ENCODE data around the gene NCOA6. TPM values are rescaled to one million over a fixed set of nuclear protein-coding genes. Genes with fewer than 3 reads are reported as not detected.
A peak's percentile ranks its signal among the peaks of the same experiment; 100 is the strongest.

NCOA6 gene
- total RNA-seq, 2 experiments from 2014 or later, result 14.6 to 16.3 TPM

DNA sequence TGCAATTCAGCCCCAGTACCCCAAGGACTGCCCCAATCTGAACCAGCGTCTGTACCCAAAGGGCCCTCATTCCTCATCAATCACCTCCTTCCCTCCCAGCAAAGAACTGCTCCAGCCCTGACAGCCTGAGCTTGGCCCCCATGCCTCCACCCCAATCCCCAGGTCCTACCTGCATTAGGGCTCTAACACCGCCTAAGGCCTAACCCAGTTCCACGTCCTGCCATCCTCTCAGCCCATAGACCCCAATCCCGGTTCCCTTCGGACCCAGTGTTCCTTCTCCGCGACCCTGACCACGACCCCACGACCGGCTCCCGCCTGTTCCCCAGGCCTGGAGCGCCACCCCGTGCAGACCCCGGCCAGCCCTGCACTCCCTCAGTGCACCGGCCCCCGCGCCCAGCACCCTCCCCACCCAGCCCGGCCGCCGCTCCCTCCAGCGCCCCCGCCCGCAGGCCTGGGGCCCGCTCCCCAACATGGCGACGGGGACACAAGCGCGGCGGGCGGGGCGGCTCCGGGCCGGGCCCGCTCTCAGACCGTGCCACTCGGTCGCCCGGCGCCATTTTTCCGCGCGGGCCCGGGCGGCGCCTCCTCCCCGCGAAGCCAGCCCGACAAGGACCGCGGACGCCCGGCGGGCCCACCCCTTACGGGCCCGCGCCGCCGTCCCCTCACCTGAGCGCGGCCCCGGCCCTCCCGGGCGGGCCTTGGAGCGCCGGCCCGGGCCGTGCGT is 483 bp downstream of the NCOA6 start:
- Mint-ChIP-seq H3K9me3 (no peaks in the 10 kb centered on the region), H3K36me3 (ENCODE audit: low read depth) (peaks cover 19% of the 10 kb centered on the region), H3K27ac (peak overlapping the region; percentile 92), H3K4me3 (peak overlapping the region; percentile 99), H3K4me1 (ENCODE audit: low read depth) (peaks cover 52% of the 10 kb centered on the region), H3K27me3 (no peaks in the 10 kb centered on the region)
- H3K27me3 ChIP-seq (ENCODE audit: control insufficient read depth in 1 of 2, insufficient read depth in 2 of 2, low read length in 2 of 2), result no peaks in the 10 kb centered on the region
- POLR2A ChIA-PET, result interaction anchor here (0.7 to 1.4 kb wide), 7 partner anchors 12 to 713 kb away, joined by 3 to 7 read pairs (median 3); partner anchors contain the start of genes EDEM2, EIF2S2, MMP24OS and PIGU
- H3K4me1 ChIP-seq (ENCODE audit: insufficient read depth, low read length), result peaks cover 42% of the 10 kb centered on the region
- H3K36me3 ChIP-seq (ENCODE audit: insufficient read depth, low read length), result no peaks in the 10 kb centered on the region
- peak overlapping the region; percentile 35 to 66 for H3K27ac ChIP-seq (ENCODE audit: low read depth in 1 of 2, low read length in 2 of 2)
- DNase-seq, result peak; percentile 40 to 86 (median 60)
- TF ChIP-seq, protein P1, sequence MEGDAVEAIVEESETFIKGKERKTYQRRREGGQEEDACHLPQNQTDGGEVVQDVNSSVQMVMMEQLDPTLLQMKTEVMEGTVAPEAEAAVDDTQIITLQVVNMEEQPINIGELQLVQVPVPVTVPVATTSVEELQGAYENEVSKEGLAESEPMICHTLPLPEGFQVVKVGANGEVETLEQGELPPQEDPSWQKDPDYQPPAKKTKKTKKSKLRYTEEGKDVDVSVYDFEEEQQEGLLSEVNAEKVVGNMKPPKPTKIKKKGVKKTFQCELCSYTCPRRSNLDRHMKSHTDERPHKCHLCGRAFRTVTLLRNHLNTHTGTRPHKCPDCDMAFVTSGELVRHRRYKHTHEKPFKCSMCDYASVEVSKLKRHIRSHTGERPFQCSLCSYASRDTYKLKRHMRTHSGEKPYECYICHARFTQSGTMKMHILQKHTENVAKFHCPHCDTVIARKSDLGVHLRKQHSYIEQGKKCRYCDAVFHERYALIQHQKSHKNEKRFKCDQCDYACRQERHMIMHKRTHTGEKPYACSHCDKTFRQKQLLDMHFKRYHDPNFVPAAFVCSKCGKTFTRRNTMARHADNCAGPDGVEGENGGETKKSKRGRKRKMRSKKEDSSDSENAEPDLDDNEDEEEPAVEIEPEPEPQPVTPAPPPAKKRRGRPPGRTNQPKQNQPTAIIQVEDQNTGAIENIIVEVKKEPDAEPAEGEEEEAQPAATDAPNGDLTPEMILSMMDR (IDR thresholded peaks at IDR 0.05), result no peak
- H3K9me3 ChIP-seq (ENCODE audit: control insufficient read depth in 1 of 2, insufficient read depth in 1 of 2, low read length in 2 of 2), result no peaks in the 10 kb centered on the region
- CTCF ChIA-PET, result interaction anchor here (1.0 to 1.1 kb wide), 2 partner anchors 55 to 131 kb away, joined by 3 to 4 read pairs; partner anchors contain the start of genes GSS and MYH7B
- H3K4me3 ChIP-seq (ENCODE audit: low read length), result peak overlapping the region; percentile 70
- ATAC-seq (ENCODE audit: poor library complexity), result peak; percentile 81
- intact Hi-C loops (cut with DNase I, micrococcal nuclease), result loop anchor here (1.0 to 5.0 kb wide), 7 partner anchors 48 to 523 kb away; partner anchors contain the start of genes GSS (in 2 of the 2), MYH7B (in 2 of the 2), AHCY (in 1 of the 2) and GGT7 (in 1 of the 2)

DNA sequence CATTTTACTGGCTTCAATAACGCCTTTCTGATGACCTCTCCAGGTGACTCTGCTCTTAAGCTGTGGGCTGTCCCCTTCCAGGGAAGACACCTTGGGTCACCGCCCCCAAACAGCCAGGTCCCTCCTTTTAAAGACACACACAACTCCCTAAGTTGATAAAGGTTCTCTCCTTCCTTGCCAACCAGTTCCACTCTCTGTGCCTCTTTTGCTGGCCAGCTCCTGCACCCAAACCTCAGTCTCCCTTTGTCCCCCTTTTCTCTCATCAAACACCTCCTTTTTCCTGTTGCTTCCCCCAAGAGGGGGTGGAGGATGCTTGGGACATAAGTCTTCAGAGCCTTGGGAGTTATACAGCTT is 1.0 kb downstream of the NCOA6 start:
- POLR2A ChIA-PET, result interaction anchor here (0.7 to 1.4 kb wide), 7 partner anchors 12 to 712 kb away, joined by 3 to 7 read pairs (median 3); partner anchors contain the start of genes EDEM2, EIF2S2, MMP24OS and PIGU

DNA sequence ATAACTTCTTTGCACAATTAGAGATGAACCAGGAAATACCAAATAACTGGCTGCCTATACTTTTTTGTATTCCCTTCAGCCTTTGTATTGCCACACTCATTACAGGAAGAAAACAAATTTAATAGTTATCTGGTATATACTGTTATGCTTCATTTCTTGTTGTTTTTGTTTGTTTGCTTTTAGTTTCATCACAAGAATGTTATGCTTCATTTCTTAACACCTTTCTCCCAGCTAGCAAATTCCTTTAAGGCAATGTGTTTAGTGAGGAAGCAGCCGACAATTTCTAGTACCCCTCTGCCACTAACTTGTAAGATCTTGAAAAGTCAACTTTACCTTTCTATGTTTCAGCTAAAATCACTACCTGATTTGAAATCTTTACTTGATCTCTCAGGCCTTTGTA is 1.4 kb downstream of the NCOA6 start:
- ChIA-PET CTCF (interaction anchor here (0.6 to 1.1 kb wide), 4 partner anchors 54 to 195 kb away, joined by 3 to 4 read pairs (median 4); partner anchors contain the start of genes GSS and MYH7B), POLR2A (interaction anchor here (0.7 to 1.4 kb wide), 5 partner anchors 12 to 454 kb away, joined by 3 to 7 read pairs (median 3); partner anchors contain the start of genes EDEM2 and MMP24OS)
- Histone ChIP-seq H3K36me3 (ENCODE audit: insufficient read depth, low read length) (no peaks in the 10 kb centered on the region), H3K4me3 (ENCODE audit: low read length) (peak overlapping the region; percentile 70), H3K4me1 (ENCODE audit: insufficient read depth, low read length) (peaks cover 44% of the 10 kb centered on the region), H3K27me3 (ENCODE audit: control insufficient read depth in 1 of 2, insufficient read depth in 2 of 2, low read length in 2 of 2) (no peaks in the 10 kb centered on the region), H3K27ac (ENCODE audit: low read depth in 1 of 2, low read length in 2 of 2) (no peak overlapping the region), H3K9me3 (ENCODE audit: control insufficient read depth in 1 of 2, insufficient read depth in 1 of 2, low read length in 2 of 2) (no peaks in the 10 kb centered on the region)
- Mint-ChIP-seq H3K4me3 (peak overlapping the region; percentile 99), H3K4me1 (ENCODE audit: low read depth) (peaks cover 61% of the 10 kb centered on the region), H3K27me3 (no peaks in the 10 kb centered on the region), H3K27ac (peak overlapping the region; percentile 92), H3K36me3 (ENCODE audit: low read depth) (peaks cover 19% of the 10 kb centered on the region), H3K9me3 (no peaks in the 10 kb centered on the region)
- ATAC-seq (ENCODE audit: poor library complexity), result no peak
- intact Hi-C loops (cut with DNase I, micrococcal nuclease), result loop anchor here (2.0 to 5.0 kb wide), 5 partner anchors 49 to 522 kb away; partner anchors contain the start of genes AHCY (in 1 of the 2), GGT7 (in 1 of the 2), GSS (in 1 of the 2) and MMP24OS (in 1 of the 2)
- no peak for DNase-seq
- TF ChIP-seq, protein P1 (IDR thresholded peaks at IDR 0.05), result no peak

More for the DNA sequence above, 1.0 kb downstream of the NCOA6 start:
- Mint-ChIP-seq H3K9me3 (no peaks in the 10 kb centered on the region), H3K27ac (peak overlapping the region; percentile 92), H3K36me3 (ENCODE audit: low read depth) (peaks cover 19% of the 10 kb centered on the region), H3K4me1 (ENCODE audit: low read depth) (peaks cover 57% of the 10 kb centered on the region), H3K27me3 (no peaks in the 10 kb centered on the region), H3K4me3 (peak overlapping the region; percentile 99)
- Histone ChIP-seq H3K4me3 (ENCODE audit: low read length) (peak overlapping the region; percentile 70), H3K4me1 (ENCODE audit: insufficient read depth, low read length) (peaks cover 44% of the 10 kb centered on the region), H3K9me3 (ENCODE audit: control insufficient read depth in 1 of 2, insufficient read depth in 1 of 2, low read length in 2 of 2) (no peaks in the 10 kb centered on the region), H3K27me3 (ENCODE audit: control insufficient read depth in 1 of 2, insufficient read depth in 2 of 2, low read length in 2 of 2) (no peaks in the 10 kb centered on the region), H3K27ac (ENCODE audit: low read depth in 1 of 2, low read length in 2 of 2) (peak overlapping the region; percentile 35 to 66), H3K36me3 (ENCODE audit: insufficient read depth, low read length) (no peaks in the 10 kb centered on the region)
- ATAC-seq (ENCODE audit: poor library complexity) (peak; percentile 55), DNase-seq (peak; percentile 47 to 84 (median 68))
- CTCF ChIA-PET, result interaction anchor here (0.6 to 1.1 kb wide), 4 partner anchors 55 to 194 kb away, joined by 3 to 4 read pairs (median 4); partner anchors contain the start of genes GSS and MYH7B
- intact Hi-C loops (cut with DNase I, micrococcal nuclease), result loop anchor here (2.0 to 5.0 kb wide), 5 partner anchors 48 to 522 kb away; partner anchors contain the start of genes AHCY (in 1 of the 2), GGT7 (in 1 of the 2), GSS (in 1 of the 2) and MMP24OS (in 1 of the 2)
- TF ChIP-seq, protein P1 (IDR thresholded peaks at IDR 0.05), result no peak

All from CD4-positive, alpha-beta T cell (primary cell).